A673 (cell line): ENCODE results near the gene HUS1.

Experiments
- CTCF ChIP-seq: fragments of 300-800, 200-600 bp; sonication (generic); conservative IDR thresholded peaks from 2 replicates; pipeline ENCODE4 v1.5.1; 2017; ENCODE audit warnings: low read depth, mild to moderate bottlenecking, antibody characterized with exemption, low read length, moderate library complexity, mixed read lengths
- EZH2 ChIP-seq: fragments of 200-600 bp; sonication (generic); IDR thresholded peaks from 2 replicates; pipeline ENCODE4 v1.6.1; 2017; ENCODE audit warnings: borderline replicate concordance, low read depth, mild to moderate bottlenecking, mixed read lengths, antibody characterized with exemption, low read length; ENCODE audit not compliant: poor library complexity, severe bottlenecking

GRCh38 chr7:47936323-47936722 lies 43.1 kb downstream of the HUS1 start:
- TF ChIP-seq CTCF = no peak
- no peak for TF ChIP-seq EZH2
